GM19395 (cell line): Measurements from ENCODE around the gene NHLRC2.

ENCODE experiments used
- ATAC-seq: cut with Tn5 transposase; IDR thresholded peaks from one replicate; pipeline ENCODE4 v1.9.1; 2021; ENCODE audit warnings: mild to moderate bottlenecking, moderate library complexity; ENCODE audit not compliant: unreplicated experiment

The NHLRC2 gene

GRCh38 chr10:113858541-113858940, 4.1 kb downstream of the NHLRC2 start:
- no peak for ATAC-seq

GRCh38 chr10:113859261-113859660, 4.8 kb downstream of the NHLRC2 start:
- peak; percentile 47 for ATAC-seq

DNA sequence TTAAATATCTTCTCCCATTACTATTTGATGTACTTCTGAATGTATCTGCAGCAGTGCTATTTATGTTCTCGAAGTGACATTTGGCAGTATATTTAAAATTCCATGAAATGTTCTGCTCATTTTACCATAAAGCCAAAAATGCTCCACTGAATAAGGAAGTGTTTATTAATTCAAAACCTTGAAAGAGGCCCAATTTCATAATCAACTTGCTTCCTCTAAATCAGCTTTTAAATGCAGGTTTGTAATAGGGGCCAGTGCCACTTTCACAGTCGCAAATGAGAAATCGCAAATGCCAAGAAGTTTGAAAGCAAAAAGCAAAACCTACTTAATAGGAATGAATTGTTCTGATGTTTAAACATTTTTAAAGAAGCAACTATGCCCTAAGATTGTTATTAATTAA, 11.4 kb downstream of the NHLRC2 start:
- no peak for ATAC-seq

DNA sequence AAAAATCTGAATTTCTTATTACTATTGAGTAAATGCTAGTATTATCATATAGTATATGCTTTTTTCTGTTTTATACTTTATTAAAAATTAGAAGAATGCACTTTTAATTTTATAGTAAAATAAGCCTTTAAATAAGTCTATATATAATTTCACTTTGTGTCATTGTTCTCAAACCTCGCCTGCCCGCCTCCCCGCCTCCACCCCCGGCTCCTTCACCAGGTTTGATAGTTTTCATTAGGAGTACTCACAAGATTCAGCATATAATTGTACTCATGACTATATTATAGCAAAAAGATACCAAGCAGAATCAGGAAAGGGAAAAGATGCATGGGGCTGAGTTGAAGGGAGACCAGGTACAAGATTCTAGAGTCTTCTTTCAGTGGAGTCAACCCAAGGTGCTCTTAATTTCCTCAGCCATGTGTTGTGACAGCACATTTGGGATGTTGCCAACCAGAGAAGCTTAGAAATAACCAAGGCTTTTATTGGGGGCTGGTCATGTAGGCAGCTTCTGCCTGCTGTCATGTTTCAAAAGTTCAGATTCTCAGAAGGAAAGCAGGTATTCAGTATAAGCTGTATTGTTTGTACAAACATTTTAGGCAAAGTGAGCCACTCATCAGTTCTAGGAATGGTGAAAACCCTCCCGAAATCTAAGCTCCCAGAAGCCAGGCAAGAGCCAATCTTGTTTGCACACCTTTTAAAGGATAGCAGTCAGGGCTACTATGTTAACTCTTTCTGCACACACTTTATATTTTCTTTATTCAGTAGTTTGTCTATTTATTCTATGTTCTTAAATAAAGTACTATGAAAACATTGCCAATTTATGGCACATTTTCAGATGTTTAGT, 12.3 kb downstream of the NHLRC2 start:
- ATAC-seq, result no peak

DNA sequence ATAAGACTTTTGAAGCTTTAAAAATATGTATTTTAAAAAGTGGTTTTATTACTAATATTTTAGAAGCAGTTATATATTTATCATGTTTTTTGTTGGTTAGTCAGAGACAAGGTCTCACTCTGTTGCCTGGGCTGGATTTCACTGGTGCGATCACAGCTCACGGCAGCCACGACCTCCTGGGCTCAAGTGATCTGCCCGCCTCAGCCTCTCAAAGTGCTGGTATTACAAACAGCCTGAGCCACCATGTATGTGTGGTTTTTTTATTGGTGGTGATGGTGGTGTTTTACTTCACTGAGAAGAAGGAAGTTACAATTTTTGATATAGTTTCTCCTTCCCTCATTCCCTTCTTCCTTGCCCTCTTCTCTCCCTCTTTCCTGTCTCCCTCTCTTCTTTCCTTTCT, 13.4 kb downstream of the NHLRC2 start:
- no peak for ATAC-seq

DNA sequence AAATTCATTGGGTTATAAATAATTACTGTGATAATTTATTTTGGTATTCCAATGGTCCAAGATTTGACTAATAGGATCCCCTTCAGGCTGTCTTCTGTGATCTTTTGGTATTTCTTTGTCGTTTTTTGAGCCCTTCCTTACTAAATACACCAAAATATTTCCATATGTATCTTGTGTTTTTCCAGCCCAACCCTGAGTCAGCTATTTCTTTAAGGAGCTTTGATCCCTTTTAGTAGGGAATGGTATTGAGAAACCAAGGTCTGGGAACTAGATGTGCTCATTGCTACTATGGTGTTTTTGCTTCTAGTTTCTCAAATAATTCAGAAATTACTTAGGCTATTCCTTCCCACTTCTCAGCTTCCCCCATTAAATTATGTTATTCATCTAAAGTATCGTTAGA, 15.3 kb downstream of the NHLRC2 start:
- no peak for ATAC-seq

- no peak for ATAC-seq
Measured at GRCh38 chr10:113872139-113873030, 17.9 kb downstream of the NHLRC2 start.

DNA sequence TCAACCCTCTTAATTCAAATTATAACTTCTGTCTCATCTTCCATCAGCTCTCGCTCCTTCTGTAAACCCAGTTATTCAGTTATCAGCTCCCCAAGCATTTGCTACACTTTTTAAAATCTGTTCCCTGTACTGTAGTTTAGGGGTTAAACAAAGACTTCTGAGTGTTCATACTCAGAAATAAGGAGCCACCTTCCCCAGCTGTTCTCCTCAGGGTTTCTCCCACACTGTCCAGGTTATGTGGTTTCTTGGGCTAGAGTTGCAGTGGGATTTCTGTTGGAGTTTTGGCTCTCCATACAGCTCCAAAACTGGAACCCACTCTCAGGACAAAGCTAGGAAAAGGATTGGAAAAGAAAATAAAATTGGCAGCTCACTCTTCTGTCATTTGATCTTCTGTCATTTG, 20.8 kb downstream of the NHLRC2 start:
- no peak for ATAC-seq

DNA sequence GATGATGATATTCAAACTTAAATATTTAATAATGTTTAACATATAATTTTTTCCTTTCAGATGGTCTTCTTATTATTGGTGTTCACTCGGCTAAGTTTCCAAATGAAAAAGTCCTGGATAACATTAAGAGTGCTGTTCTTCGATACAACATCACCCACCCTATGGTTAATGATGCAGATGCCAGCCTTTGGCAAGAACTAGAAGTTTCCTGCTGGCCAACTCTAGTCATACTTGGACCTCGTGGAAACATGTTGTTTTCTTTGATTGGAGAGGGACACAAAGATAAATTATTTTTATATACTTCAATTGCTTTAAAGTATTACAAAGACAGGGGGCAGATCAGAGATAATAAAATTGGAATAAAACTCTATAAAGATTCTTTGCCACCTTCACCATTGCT, 22.0 kb downstream of the NHLRC2 start:
- ATAC-seq, result no peak

- peak; percentile 83 for ATAC-seq
Measured at GRCh38 chr10:113879691-113880090, 25.2 kb downstream of the NHLRC2 start.

DNA sequence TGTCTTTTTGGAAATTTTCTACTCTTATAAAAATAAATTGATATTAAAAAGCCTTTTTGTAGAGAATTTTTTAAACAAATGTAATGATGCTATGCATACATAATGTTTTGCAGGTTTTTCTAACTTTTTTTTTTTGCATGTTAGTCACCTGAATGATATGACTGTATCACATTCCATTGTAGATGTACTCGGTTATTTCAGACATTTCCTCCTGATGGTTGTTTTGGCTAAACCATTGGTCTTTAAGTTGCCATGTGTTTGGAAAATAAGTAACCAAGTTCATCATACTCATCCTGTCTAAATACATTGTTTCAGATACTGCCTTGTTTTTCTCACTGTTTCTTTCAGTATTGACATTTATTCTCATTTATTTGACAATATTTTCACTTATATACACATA, 25.8 kb downstream of the NHLRC2 start:
- peak; percentile 40 for ATAC-seq

DNA sequence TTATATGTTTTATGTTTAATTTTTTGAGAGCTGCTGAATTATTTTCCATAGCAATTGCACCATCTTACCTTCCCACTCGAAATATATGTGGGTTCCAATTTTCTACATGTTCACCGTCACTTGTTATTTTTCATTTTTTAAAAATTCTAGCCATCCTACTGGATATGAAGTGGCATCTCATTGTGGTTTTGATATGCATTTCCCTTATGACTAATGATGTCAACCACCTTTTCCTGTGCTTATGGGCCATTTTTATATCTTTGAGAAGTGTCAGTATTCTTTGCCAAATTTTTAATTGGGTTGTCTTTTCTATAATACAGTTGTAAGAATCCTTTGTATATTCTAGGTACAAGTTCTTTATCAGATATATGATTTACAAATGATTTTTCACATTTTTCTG, 27.8 kb downstream of the NHLRC2 start:
- no peak for ATAC-seq

GRCh38 chr10:113889911-113890310, 35.5 kb downstream of the NHLRC2 start:
- ATAC-seq, result no peak

- no peak for ATAC-seq
Measured at GRCh38 chr10:113890769-113891168, 36.3 kb downstream of the NHLRC2 start.

DNA sequence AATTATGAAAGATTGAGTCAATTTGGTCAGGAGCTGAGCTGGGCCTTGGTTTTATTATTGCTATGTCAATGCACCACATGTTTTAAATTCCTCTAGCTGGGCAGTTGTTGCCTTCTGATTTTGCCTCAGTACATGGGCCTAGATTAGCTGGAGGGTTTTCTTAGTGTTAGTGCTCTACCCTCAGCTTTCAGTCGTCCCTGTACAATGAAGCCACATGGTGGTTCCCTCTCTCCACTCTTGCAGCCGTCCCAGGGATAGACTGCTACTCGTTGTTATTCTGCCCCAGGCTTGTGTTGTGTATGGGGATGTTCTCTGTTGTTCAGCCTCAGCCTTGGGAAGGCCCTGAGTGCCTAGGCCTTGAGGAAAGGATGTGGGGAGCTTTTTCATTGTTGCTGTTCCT, 37.0 kb downstream of the NHLRC2 start:
- no peak for ATAC-seq

DNA sequence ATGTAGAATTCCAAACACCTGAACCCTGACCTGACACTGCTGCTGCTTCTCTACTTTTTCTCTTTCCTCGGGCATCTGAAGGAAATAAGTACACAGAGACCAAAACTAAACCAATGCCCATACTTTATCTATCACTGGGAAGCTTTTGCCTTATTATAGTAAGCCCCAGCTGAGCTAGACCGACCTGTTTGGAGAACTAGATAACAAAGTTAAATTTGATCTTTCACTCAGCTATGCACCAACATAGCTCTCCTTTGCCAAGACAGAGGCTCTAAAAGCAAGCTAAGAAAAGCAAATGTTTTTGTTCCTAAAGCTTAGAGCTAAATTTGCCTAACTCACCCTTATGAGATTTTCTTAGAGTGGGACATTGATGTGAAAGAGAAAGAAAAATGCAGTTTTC, 39.1 kb downstream of the NHLRC2 start:
- no peak for ATAC-seq

DNA sequence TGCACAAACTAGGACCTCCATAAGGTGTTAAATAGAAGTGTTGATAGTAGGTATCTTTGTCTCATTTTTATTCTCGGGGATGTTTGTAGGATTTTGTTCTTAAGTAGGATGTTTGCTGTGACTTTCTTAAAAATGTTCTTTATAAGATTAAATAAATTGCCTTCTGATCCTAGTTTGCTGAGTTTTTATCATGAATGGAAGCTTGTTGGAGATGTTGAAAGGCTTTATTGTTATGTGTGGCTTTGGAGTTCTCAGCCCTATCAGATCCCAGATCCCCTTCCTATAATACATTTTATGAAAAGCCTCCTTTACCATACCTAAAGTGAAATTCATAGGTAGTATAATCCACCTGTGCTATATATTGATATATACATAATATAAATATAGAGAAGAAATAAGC, 40.1 kb downstream of the NHLRC2 start:
- no peak for ATAC-seq

GRCh38 chr10:113895018-113895417, 40.6 kb downstream of the NHLRC2 start:
- ATAC-seq, result no peak

GRCh38 chr10:113897693-113898618, 43.5 kb downstream of the NHLRC2 start:
- no peak for ATAC-seq

DNA sequence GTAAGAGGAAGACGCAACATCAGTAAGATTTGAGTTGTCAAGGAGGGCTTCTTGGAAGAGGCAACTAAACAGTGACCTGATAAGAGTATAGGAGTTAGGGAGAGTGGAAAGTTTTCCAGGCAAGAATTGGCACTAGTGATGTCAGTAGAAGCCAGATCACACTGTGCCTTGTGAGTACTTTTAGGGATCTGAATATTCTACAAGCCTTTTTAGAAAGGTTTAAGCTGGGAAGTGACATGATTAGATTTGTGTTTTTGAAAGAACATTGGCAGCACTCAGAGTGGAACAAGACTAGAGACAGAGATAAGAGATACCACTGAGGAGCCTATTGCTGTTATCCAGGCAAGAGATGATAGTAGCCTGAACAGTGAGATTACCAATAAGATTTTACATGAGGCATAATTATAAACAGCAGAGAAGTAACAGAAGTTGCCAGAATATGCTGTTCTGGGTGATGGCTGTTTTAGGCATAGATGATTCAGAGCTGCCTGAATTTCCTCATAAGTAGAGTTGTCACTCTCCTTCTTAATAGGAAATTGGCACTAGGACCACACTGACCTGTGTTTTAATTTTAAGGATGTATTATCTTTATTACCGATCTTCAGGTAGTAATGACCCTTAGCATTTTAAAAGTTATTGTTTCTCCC, 45.6 kb downstream of the NHLRC2 start:
- ATAC-seq, result no peak
